RWPE1 (cell line): Measurements from ENCODE around the gene CHST1.

Experiments used
- CTCF ChIA-PET: fragments of 350-600 bp; sonication (Branson Sonifier 250); formaldehyde crosslinking; extraction: SDS; loops from one replicate; lab custom pipeline; 2021; lab: Yijun Ruan, JAX
- POLR2A ChIA-PET: fragments of 400-600 bp; formaldehyde crosslinking; extraction: SDS; loops from one replicate; lab custom pipeline; 2020; ENCODE audit warnings: antibody characterized with exemption; ENCODE audit not compliant: low non-redundant PET; lab: Yijun Ruan, JAX
- DNase-seq: peaks from one replicate; pipeline ENCODE4 v3.0.0; 2012; ENCODE audit warnings: low spot score
- H3K27ac ChIP-seq: fragments of 450-650 bp; 2 replicates; pipeline ENCODE4 v1.5.1; 2017
- CTCF ChIP-seq: fragments of 450-650 bp; conservative IDR thresholded peaks from 2 replicates; pipeline ENCODE4 v1.5.1; 2017; ENCODE audit warnings: low read depth, mild to moderate bottlenecking

Gene CHST1

GRCh38 chr11:45620243-45620642, 45.2 kb downstream of the CHST1 start:
- ChIA-PET CTCF (interaction anchor here (0.7 kb wide), 1 partner anchor 670 kb away, joined by 3 read pairs; no protein-coding TSS in a partner anchor), POLR2A (no interaction called here)
- DNase-seq = no peak
- TF ChIP-seq CTCF = no peak
- no peak overlapping the region for H3K27ac ChIP-seq

GRCh38 chr11:45618897-45619296, 46.5 kb downstream of the CHST1 start:
- no peak overlapping the region for H3K27ac ChIP-seq
- ChIA-PET CTCF (no interaction called here), POLR2A (no interaction called here)
- no peak for TF ChIP-seq CTCF
- no peak for DNase-seq

GRCh38 chr11:45617871-45618601, 47.4 kb downstream of the CHST1 start:
- TF ChIP-seq CTCF = no peak
- DNase-seq = no peak
- ChIA-PET CTCF (no interaction called here), POLR2A (no interaction called here)
- H3K27ac ChIP-seq = no peak overlapping the region

- no peak for TF ChIP-seq CTCF
- no peak overlapping the region for H3K27ac ChIP-seq
- ChIA-PET CTCF (no interaction called here), POLR2A (no interaction called here)
- no peak for DNase-seq
These were observed 48.4 kb downstream of the CHST1 start for GRCh38 chr11:45616802-45617549.

- TF ChIP-seq CTCF = no peak
- no peak overlapping the region for H3K27ac ChIP-seq
- ChIA-PET CTCF (no interaction called here), POLR2A (no interaction called here)
- DNase-seq = no peak
These were observed 50.1 kb downstream of the CHST1 start for GRCh38 chr11:45615182-45615792.

GRCh38 chr11:45614196-45614828, 51.1 kb downstream of the CHST1 start:
- TF ChIP-seq CTCF = no peak
- DNase-seq = no peak
- ChIA-PET POLR2A (no interaction called here), CTCF (no interaction called here)
- no peak overlapping the region for H3K27ac ChIP-seq
